A549 (cell line): Measurements from ENCODE around the gene SULF2.

Source experiments
- JUN ChIP-seq, 2 experiments: fragments of >200 bp; sonication (Bioruptor Twin); formaldehyde crosslinking; IDR thresholded peaks; 2 replicates in 1 of 2; 3 replicates in 1 of 2; pipeline ENCODE4 v1.6.1; 2016 to 2017
- MAZ ChIP-seq: fragments of 150-350 bp; IDR thresholded peaks from 2 replicates; pipeline ENCODE4 v1.6.1; 2014; ENCODE audit warnings: antibody characterized with exemption, low read depth, low read length, borderline replicate concordance
- POLR2A ChIP-seq: IDR thresholded peaks from 2 replicates; pipeline ENCODE4 v1.6.1; 2012; ENCODE audit warnings: mild to moderate bottlenecking, low read length
- TF ChIP-seq, protein P1 (sequence below): fragments of >200 bp; sonication (Bioruptor Twin); formaldehyde crosslinking; IDR thresholded peaks from 3 replicates; pipeline ENCODE4 v1.5.1; 2016

GRCh38 chr20:47788741-47789080, 3.4 kb upstream of the SULF2 start:
- TF ChIP-seq, protein P1, sequence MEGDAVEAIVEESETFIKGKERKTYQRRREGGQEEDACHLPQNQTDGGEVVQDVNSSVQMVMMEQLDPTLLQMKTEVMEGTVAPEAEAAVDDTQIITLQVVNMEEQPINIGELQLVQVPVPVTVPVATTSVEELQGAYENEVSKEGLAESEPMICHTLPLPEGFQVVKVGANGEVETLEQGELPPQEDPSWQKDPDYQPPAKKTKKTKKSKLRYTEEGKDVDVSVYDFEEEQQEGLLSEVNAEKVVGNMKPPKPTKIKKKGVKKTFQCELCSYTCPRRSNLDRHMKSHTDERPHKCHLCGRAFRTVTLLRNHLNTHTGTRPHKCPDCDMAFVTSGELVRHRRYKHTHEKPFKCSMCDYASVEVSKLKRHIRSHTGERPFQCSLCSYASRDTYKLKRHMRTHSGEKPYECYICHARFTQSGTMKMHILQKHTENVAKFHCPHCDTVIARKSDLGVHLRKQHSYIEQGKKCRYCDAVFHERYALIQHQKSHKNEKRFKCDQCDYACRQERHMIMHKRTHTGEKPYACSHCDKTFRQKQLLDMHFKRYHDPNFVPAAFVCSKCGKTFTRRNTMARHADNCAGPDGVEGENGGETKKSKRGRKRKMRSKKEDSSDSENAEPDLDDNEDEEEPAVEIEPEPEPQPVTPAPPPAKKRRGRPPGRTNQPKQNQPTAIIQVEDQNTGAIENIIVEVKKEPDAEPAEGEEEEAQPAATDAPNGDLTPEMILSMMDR = no peak
- TF ChIP-seq POLR2A (no peak), JUN (IDR thresholded peaks at IDR 0.05) (no peak), MAZ (no peak)
